Right lobe of liver (tissue), 4 donors: ENCODE data around the gene CERS6.

ENCODE experiments used
- CTCF ChIP-seq, 4 donors: fragments of 200-600 bp in 3 of 4; fragments of 450-650 bp in 1 of 4; IDR thresholded peaks; one replicate each; pipeline versions ENCODE4 v1.5.1 to v1.8.0; 2016 to 2022; ENCODE audit warnings: antibody characterized with exemption in 4 of 4, mild to moderate bottlenecking in 2 of 4
- POLR2A ChIP-seq: fragments of 450-650 bp; IDR thresholded peaks from one replicate; pipeline ENCODE4 v1.6.1; 2017; ENCODE audit warnings: antibody characterized with exemption, mild to moderate bottlenecking
- donor health status: DM: no; HTN: no; CAD: no.
- donor health status: DM: no; HTN: no; CAD: no.
- donor health status: DM: no; HTN: yes; CAD: no.

GRCh38 chr2:168466834-168467565 lies 10.9 kb downstream of the CERS6 start:
- TF ChIP-seq POLR2A (no peak), CTCF (IDR thresholded peaks at IDR 0.05) (no peak)
